Mucosa of rectum (tissue), 2 donors: Measurements from ENCODE around the gene NDC1.
"Not testable (repeated sequence)": the region's sequence is repeated elsewhere in the genome, so short reads cannot be mapped to it uniquely, and the experiment has no call there.

Experiments used
- H3K27ac ChIP-seq, 2 donors: one replicate each; pipeline ENCODE4 v1.7.0; 2013; ENCODE audit warnings: inconsistent platforms in 2 of 2, low read depth in 2 of 2, low read length in 2 of 2
- H3K27me3 ChIP-seq, 2 donors: one replicate each; pipeline ENCODE4 v1.7.0; 2013; ENCODE audit warnings: low read length in 2 of 2; ENCODE audit not compliant: control insufficient read depth in 2 of 2, insufficient read depth in 2 of 2
- H3K36me3 ChIP-seq, 2 donors: one replicate each; pipeline ENCODE4 v1.7.0; 2013; ENCODE audit warnings: low read length in 2 of 2; ENCODE audit not compliant: control insufficient read depth in 2 of 2, insufficient read depth in 2 of 2
- H3K4me1 ChIP-seq, 2 donors: one replicate each; pipeline ENCODE4 v1.7.0; 2013; ENCODE audit warnings: low read length in 2 of 2, mild to moderate bottlenecking in 1 of 2; ENCODE audit not compliant: control insufficient read depth in 2 of 2, insufficient read depth in 2 of 2
- H3K4me3 ChIP-seq, 2 donors: one replicate each; pipeline ENCODE4 v1.7.0; 2013; ENCODE audit warnings: low read length in 2 of 2
- H3K9ac ChIP-seq, 2 donors: one replicate each; pipeline ENCODE4 v1.7.0; 2013; ENCODE audit warnings: low read length in 2 of 2, low read depth in 1 of 2, mild to moderate bottlenecking in 1 of 2
- H3K9me3 ChIP-seq, 2 donors: one replicate each; pipeline ENCODE4 v1.7.0; 2013; ENCODE audit warnings: low read length in 2 of 2; ENCODE audit not compliant: control insufficient read depth in 2 of 2
- donor health status: healthy.
- donor health status: Normal muscosa, but diverticular disease.

The NDC1 gene

GRCh38 chr1:53837924-53838653 lies at the start of gene NDC1:
TSS of gene NDC1 (minus strand) at chr1:53838296. CDS start at chr1:53838261, 35 bp downstream.
- Histone ChIP-seq H3K27ac (peak within 1 kb of the TSS; percentile 97 to 99), H3K27me3 (no peaks in the 10 kb centered on the region), H3K9me3 (peaks cover 0 to 2% of the 10 kb centered on the region in 2 donors), H3K36me3 (no peaks in the 10 kb centered on the region), H3K4me3 (peak within 1 kb of the TSS; percentile 88 to 96), H3K4me1 (peaks cover 0 to 3% of the 10 kb centered on the region in 2 donors), H3K9ac (peak within 1 kb of the TSS; percentile 91)

DNA sequence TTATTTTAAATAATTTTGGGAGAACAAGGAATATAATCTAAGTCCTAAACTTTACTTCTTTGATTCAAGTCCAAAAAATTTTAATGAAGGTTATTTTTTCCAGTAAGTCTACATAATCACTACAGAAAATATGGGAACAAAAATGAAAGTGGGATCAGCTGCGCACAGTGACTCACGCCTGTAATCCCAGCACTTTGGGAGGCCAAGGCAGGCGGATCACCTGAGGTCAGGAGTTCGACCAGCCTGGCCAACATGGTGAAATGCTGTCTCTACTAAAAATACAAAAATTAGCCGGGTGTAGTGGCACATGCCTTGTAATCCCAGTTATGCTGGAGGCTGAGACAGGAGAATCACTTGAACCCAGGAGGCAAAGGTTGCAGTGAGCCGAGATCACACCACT lies 45.5 kb upstream of the NDC1 start:
- H3K4me1 ChIP-seq, H3K9ac ChIP-seq, H3K9me3 ChIP-seq, H3K4me3 ChIP-seq, H3K27me3 ChIP-seq, H3K27ac ChIP-seq: not testable (repeated sequence)
- H3K36me3 ChIP-seq, result peaks cover 17% of the 10 kb centered on the region in 2 donors

DNA sequence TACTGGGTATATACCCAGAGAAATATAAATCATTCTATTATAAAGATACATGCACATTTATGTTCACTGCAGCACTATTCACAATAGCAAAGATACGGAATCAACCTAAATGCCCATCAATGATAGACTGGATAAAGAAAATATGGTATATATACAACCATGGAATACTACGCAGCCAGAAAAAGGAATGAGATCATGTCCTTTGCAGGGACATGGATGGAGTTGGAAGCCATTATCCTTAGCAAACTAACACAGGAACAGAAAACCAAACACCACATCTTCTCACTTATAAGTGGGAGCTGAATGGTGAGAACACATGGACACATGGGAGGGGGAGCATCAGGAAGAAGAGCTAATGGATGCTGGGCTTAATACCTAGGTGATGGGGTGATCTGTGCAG lies 43.8 kb upstream of the NDC1 start:
- not testable (repeated sequence) for H3K4me1 ChIP-seq, H3K4me3 ChIP-seq, H3K27me3 ChIP-seq, H3K27ac ChIP-seq, H3K9me3 ChIP-seq, H3K9ac ChIP-seq
- H3K36me3 ChIP-seq, result peaks cover 28 to 29% of the 10 kb centered on the region in 2 donors

DNA sequence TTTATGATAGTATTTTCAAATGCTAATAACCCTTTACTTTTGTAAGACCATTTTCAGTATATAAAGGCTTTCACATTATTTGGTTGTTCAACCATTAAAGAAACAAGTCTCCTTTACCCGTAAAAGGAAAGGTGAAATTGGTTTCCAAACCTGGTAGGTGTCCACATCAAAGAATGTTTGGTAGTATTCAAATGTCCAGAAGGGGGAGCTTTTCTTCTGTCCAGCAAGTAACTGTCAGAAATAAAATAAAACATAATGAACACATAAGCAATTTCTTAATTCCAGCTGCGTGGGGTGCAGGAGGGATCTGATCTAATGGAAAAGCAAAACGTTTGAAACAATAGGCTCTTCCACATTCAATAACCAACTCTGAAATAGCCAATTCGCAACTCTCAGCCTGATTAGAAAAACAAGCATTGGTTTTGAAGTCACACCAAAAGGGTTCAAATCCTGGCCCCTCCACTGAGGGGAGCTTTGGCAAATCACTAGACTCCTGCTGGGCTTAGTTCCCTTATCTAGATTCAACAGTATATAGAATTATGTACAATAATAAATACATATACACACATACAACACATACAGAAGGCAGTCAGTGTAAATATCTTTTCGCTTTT lies 40.5 kb upstream of the NDC1 start:
- no peak overlapping the region for H3K9ac ChIP-seq
- no peaks in the 10 kb centered on the region for H3K9me3 ChIP-seq
- H3K27ac ChIP-seq, result no peak overlapping the region
- H3K27me3 ChIP-seq, result no peaks in the 10 kb centered on the region
- no peaks in the 10 kb centered on the region for H3K4me1 ChIP-seq
- peaks cover 28 to 40% of the 10 kb centered on the region in 2 donors for H3K36me3 ChIP-seq
- no peak overlapping the region for H3K4me3 ChIP-seq

DNA sequence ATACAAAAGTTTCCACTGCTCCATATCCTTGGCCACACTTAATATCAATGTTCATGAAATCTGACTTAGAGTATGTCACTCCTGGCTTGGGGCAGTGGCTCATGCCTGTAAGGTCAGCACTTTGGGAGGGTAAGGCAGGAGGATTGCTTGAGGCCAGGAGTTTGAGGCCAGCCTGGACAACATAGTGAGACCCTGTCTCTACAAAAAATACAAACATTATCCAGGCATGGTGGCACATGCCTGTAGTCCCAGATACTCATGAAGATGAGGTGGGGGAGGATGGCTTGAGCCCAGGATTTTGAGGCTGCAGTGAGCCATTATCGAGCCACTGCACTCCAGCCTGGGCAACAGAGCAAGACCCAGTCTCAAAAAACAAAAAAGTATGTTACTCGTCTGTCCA lies 37.1 kb upstream of the NDC1 start:
- H3K27ac ChIP-seq, H3K4me1 ChIP-seq, H3K9ac ChIP-seq, H3K27me3 ChIP-seq, H3K9me3 ChIP-seq, H3K4me3 ChIP-seq: not testable (repeated sequence)
- peaks cover 51% of the 10 kb centered on the region in 2 donors for H3K36me3 ChIP-seq

DNA sequence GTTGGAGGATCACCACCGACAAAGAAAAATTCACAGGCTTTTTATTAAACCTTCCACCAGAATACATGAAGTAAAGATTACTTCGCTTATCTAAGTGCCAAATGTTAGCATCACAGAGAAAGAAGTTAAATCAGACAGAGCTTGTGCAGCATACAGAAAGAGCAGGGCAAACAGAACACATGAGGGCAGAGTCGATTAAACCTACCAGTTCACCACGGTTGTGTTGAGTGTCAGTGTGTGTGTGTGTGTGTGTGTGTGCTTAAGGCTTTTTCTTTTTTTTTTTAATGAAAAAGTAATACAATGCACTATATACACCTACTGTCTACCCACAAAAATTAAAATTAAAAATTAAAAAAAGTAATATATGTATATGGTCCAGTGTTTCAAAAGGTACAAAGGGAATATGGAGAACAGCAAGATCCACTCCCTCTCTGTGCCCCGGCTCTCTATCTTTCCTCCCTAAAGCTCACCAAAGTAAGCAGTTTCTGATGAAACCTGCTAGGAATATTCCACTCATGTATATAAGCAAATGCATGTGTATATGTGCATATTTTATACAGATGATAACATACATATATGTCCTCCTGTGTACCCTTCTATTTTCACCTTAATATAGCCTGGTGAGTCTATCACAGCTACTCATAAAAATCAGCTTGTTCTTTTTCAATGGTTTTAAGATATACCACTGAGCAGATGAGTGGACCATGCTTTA lies 33.8 kb upstream of the NDC1 start:
- Histone ChIP-seq H3K4me3 (no peak overlapping the region), H3K9ac (no peak overlapping the region), H3K4me1 (no peaks in the 10 kb centered on the region), H3K27ac (no peak overlapping the region), H3K9me3 (no peaks in the 10 kb centered on the region), H3K27me3 (no peaks in the 10 kb centered on the region), H3K36me3 (peaks cover 38 to 44% of the 10 kb centered on the region in 2 donors)

GRCh38 chr1:53871221-53871620 lies 33.1 kb upstream of the NDC1 start:
- H3K36me3 ChIP-seq, result peaks cover 38 to 44% of the 10 kb centered on the region in 2 donors
- H3K27me3 ChIP-seq, result no peaks in the 10 kb centered on the region
- H3K4me1 ChIP-seq, result no peaks in the 10 kb centered on the region
- no peak overlapping the region for H3K4me3 ChIP-seq
- H3K9me3 ChIP-seq, result no peaks in the 10 kb centered on the region
- H3K27ac ChIP-seq, result no peak overlapping the region
- H3K9ac ChIP-seq, result no peak overlapping the region

DNA sequence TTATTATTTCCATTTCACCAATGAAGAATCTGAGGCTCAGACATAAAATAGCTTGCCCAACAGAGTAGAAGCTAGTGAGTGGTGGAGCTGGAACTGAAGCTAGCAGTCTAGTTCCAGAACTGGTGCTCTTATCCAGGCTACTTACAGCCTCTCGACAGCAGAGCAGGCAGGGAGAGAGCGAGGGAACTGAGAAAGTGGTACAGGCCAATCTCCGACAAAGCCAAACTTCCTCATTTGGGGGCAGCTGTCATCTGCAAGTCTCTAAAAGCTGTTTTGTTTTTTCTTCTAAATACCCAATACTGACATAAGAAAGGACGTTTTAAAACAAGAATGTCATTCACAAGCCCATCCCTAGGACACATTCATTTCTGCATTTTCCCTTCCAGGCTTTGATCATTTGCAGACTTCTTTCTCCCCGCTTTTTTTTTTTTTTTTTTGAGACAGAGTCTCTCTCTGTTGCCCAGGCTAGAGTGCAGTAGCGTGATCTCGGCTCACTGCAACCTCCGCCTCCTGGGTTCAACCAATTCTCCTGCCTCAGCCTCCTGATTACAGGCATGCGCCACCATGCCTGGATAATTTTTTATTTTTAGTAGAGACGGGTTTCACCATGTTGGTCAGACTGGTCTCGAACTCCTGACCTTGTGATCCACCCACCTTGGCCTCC lies 31.5 kb upstream of the NDC1 start:
- Histone ChIP-seq H3K27me3 (no peaks in the 10 kb centered on the region), H3K9me3 (no peaks in the 10 kb centered on the region), H3K27ac (no peak overlapping the region), H3K36me3 (peaks cover 42% of the 10 kb centered on the region in 2 donors), H3K4me3 (no peak overlapping the region), H3K4me1 (no peaks in the 10 kb centered on the region), H3K9ac (no peak overlapping the region)

GRCh38 chr1:53868565-53868964 lies 30.5 kb upstream of the NDC1 start:
- Histone ChIP-seq H3K9ac (no peak overlapping the region), H3K4me1 (no peaks in the 10 kb centered on the region), H3K36me3 (peaks cover 44% of the 10 kb centered on the region in 2 donors), H3K9me3 (no peaks in the 10 kb centered on the region), H3K27ac (no peak overlapping the region), H3K27me3 (no peaks in the 10 kb centered on the region), H3K4me3 (no peak overlapping the region)

GRCh38 chr1:53862507-53862906 lies 24.4 kb upstream of the NDC1 start:
- no peaks in the 10 kb centered on the region for H3K27me3 ChIP-seq
- no peak overlapping the region for H3K9ac ChIP-seq
- no peaks in the 10 kb centered on the region for H3K9me3 ChIP-seq
- peaks cover 25 to 34% of the 10 kb centered on the region in 2 donors for H3K36me3 ChIP-seq
- H3K27ac ChIP-seq, result no peak overlapping the region
- H3K4me3 ChIP-seq, result no peak overlapping the region
- no peaks in the 10 kb centered on the region for H3K4me1 ChIP-seq
